Fibroblast of skin of left biceps (primary cell): Measurements from ENCODE around the gene GGNBP2.
"Not testable (repeated sequence)": the region's sequence is repeated elsewhere in the genome, so short reads cannot be mapped to it uniquely, and the experiment has no call there.

Source experiments
- DNase-seq, 2 experiments: peaks; one replicate each; pipeline ENCODE4 v3.0.0-alpha.2; 2013; ENCODE audit warnings: low read depth in 2 of 2

GGNBP2 gene

GRCh38 chr17:36544307-36545076 is at the start of gene GGNBP2:
GGNBP2 (plus strand) TSS chr17:36544919; CDS start chr17:36545725, 806 bp downstream.
- DNase-seq = peak; percentile 82 to 84

- DNase-seq = no peak
Observed at GRCh38 chr17:36495076-36495578, 49.6 kb upstream of the GGNBP2 start.

GRCh38 chr17:36496018-36496789 is 48.5 kb upstream of the GGNBP2 start:
- no peak for DNase-seq

- no peak for DNase-seq
Observed at GRCh38 chr17:36498155-36498554, 46.6 kb upstream of the GGNBP2 start.

GRCh38 chr17:36498560-36499300 is 46.0 kb upstream of the GGNBP2 start:
- no peak for DNase-seq

GRCh38 chr17:36500745-36501225 is 43.9 kb upstream of the GGNBP2 start:
- DNase-seq = no peak

- no peak for DNase-seq
Observed at GRCh38 chr17:36501351-36501750, 43.4 kb upstream of the GGNBP2 start.

GRCh38 chr17:36501963-36502362 is 42.8 kb upstream of the GGNBP2 start:
- no peak for DNase-seq

- no peak for DNase-seq
Observed at GRCh38 chr17:36503456-36504155, 41.1 kb upstream of the GGNBP2 start.

- no peak for DNase-seq
Observed at GRCh38 chr17:36504156-36504545, 40.6 kb upstream of the GGNBP2 start.

GRCh38 chr17:36505171-36505570 is 39.5 kb upstream of the GGNBP2 start:
- no peak for DNase-seq

- DNase-seq = no peak
Observed at GRCh38 chr17:36506249-36506826, 38.4 kb upstream of the GGNBP2 start.

- no peak for DNase-seq
Observed at GRCh38 chr17:36506831-36507230, 37.9 kb upstream of the GGNBP2 start.

GRCh38 chr17:36507266-36507665 is 37.5 kb upstream of the GGNBP2 start:
- no peak for DNase-seq

- DNase-seq = not testable (repeated sequence)
Observed at GRCh38 chr17:36508439-36508838, 36.3 kb upstream of the GGNBP2 start.

- DNase-seq = no peak
Observed at GRCh38 chr17:36509272-36509985, 35.3 kb upstream of the GGNBP2 start.

- DNase-seq = no peak
Observed at GRCh38 chr17:36510636-36511035, 34.1 kb upstream of the GGNBP2 start.

GRCh38 chr17:36511216-36511615 is 33.5 kb upstream of the GGNBP2 start:
- DNase-seq = no peak

GRCh38 chr17:36512641-36513040 is 32.1 kb upstream of the GGNBP2 start:
- no peak for DNase-seq

- no peak for DNase-seq
Observed at GRCh38 chr17:36514856-36515255, 29.9 kb upstream of the GGNBP2 start.
